ENCODE results near the gene POLQ.
"Not testable (repeated sequence)": the region's sequence is repeated elsewhere in the genome, so short reads cannot be mapped to it uniquely, and the experiment has no call there.

POLQ gene

GRCh38 chr3:121545574-121546455 is at the start of gene POLQ:
Gene POLQ, minus strand, starts transcription at chr3:121545988. Its CDS starts 111 bp downstream, at chr3:121545877.
- peak; percentile 91 for DNase-seq

- no peak for DNase-seq
These were observed 49.1 kb upstream of the POLQ start for GRCh38 chr3:121594850-121595249.

- DNase-seq, result not testable (repeated sequence)
These were observed 48.0 kb upstream of the POLQ start for GRCh38 chr3:121593806-121594205.

- DNase-seq, result no peak
These were observed 47.3 kb upstream of the POLQ start, which contains the start of gene FBXO40 for GRCh38 chr3:121592856-121593702. Gene FBXO40, plus strand, starts transcription at chr3:121593379. Its CDS starts 27,197 bp downstream, at chr3:121620576.

GRCh38 chr3:121584418-121584817 is 38.6 kb upstream of the POLQ start:
- DNase-seq, result no peak

- DNase-seq, result no peak
These were observed 35.9 kb upstream of the POLQ start for GRCh38 chr3:121581691-121582090.

GRCh38 chr3:121574449-121574848 is 28.7 kb upstream of the POLQ start:
- no peak for DNase-seq

- no peak for DNase-seq
These were observed 21.9 kb upstream of the POLQ start, which contains the start of gene ARGFX for GRCh38 chr3:121567649-121568048. Gene ARGFX, plus strand, starts transcription at chr3:121567949. Its CDS starts 2,765 bp downstream, at chr3:121570714.

- DNase-seq, result no peak
These were observed 21.0 kb upstream of the POLQ start for GRCh38 chr3:121566773-121567172.

- no peak for DNase-seq
These were observed 16.4 kb upstream of the POLQ start for GRCh38 chr3:121562148-121562547.

GRCh38 chr3:121557426-121557934 is 11.7 kb upstream of the POLQ start:
- no peak for DNase-seq

GRCh38 chr3:121552797-121553196 is 7.0 kb upstream of the POLQ start:
- no peak for DNase-seq

GRCh38 chr3:121552379-121552778 is 6.6 kb upstream of the POLQ start:
- no peak for DNase-seq

- peak; percentile 27 for DNase-seq
These were observed 677 bp downstream of the POLQ start for GRCh38 chr3:121545049-121545573.

GRCh38 chr3:121542924-121543323 is 2.9 kb downstream of the POLQ start:
- no peak for DNase-seq

- no peak for DNase-seq
These were observed 14.5 kb downstream of the POLQ start for GRCh38 chr3:121531269-121531668.

- no peak for DNase-seq
These were observed 16.5 kb downstream of the POLQ start for GRCh38 chr3:121529308-121529707.

- no peak for DNase-seq
These were observed 25.3 kb downstream of the POLQ start for GRCh38 chr3:121520510-121520909.

GRCh38 chr3:121517953-121518655 is 27.7 kb downstream of the POLQ start:
- DNase-seq, result no peak

GRCh38 chr3:121515862-121516261 is 29.9 kb downstream of the POLQ start:
- DNase-seq, result no peak

GRCh38 chr3:121515313-121515712 is 30.5 kb downstream of the POLQ start:
- no peak for DNase-seq

GRCh38 chr3:121514496-121514895 is 31.3 kb downstream of the POLQ start:
- DNase-seq, result no peak
